Measurements from ENCODE around the gene WDFY4.

Gene WDFY4

DNA sequence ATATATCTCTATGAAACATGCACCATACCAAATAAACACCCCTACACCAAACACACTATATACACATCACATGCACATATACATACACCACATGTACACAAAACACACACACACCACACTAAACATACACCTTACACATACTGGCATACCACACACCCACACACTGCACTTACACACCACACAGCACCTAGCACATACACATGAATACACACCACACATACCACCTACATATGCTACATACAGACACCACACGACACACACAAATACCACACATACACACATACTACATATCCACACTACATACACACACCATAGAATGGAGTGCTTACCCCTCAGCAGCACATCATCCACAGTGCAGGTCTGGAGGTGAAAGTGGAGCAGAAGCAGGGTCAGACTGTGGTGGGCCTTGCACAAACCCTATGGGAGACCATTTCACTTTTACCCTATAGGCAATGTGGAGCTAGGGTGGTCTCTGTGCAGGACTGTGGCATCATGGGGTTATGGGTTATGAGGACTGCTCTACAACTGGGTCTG, 64.6 kb downstream of the WDFY4 start:
- Mint-ChIP-seq H3K27me3 (no peaks in the 10 kb centered on the region), H3K36me3 (ENCODE audit: low read depth) (no peaks in the 10 kb centered on the region), H3K4me1 (ENCODE audit: low read depth) (no peaks in the 10 kb centered on the region), H3K4me3 (no peak overlapping the region), H3K9me3 (peaks cover 5% of the 10 kb centered on the region), H3K27ac (no peak overlapping the region)

DNA sequence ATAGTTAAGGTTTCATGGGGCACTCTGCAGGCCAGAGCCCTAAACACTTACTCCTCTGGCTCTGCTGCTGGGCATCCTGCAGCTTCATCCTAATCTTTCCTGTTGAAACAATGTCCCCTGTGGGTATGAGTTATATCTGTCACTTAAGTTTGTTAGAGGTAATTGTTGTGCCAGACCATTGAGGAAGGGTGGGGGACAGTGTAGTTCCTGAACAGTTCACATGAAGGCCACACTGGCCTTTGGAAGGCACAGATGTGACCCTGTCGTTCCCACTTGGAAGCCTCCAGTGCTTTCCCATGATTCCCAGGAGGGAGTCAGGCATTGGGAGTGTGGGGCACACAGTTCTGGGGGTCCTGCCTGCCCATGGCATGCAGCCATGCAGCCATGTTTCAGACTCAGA, 65.3 kb downstream of the WDFY4 start:
- no peak overlapping the region for H3K27ac Mint-ChIP-seq

DNA sequence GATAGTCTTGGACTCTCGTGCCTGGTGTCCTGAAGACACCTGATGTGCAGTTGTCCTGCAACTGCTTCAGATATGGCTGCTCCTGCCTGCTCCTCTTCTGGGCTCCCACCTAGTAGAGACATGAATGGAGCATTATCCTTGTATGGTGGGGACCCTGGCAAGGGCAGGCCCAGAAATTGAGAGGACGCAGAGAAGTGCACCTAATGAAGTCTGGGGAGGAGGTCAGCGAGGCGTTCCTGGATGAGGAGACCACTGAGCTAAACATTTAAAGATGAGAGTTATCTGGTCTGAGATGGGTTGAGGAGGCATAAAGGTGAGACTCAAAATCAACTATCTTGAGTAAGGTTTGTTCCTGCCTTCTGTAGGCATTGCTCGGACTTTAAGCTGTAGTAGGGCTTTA, 66.3 kb downstream of the WDFY4 start:
- H3K27me3 Mint-ChIP-seq, result no peaks in the 10 kb centered on the region
- no peaks in the 10 kb centered on the region for H3K36me3 Mint-ChIP-seq (ENCODE audit: low read depth)
- H3K4me1 Mint-ChIP-seq (ENCODE audit: low read depth), result no peaks in the 10 kb centered on the region
- peaks cover 5% of the 10 kb centered on the region for H3K9me3 Mint-ChIP-seq
- H3K27ac Mint-ChIP-seq, result no peak overlapping the region
- no peak overlapping the region for H3K4me3 Mint-ChIP-seq

More for the DNA sequence above, 65.3 kb downstream of the WDFY4 start:
- Mint-ChIP-seq H3K36me3 (ENCODE audit: low read depth) (no peaks in the 10 kb centered on the region), H3K9me3 (peaks cover 5% of the 10 kb centered on the region), H3K4me1 (ENCODE audit: low read depth) (no peaks in the 10 kb centered on the region), H3K4me3 (no peak overlapping the region), H3K27me3 (no peaks in the 10 kb centered on the region)

DNA sequence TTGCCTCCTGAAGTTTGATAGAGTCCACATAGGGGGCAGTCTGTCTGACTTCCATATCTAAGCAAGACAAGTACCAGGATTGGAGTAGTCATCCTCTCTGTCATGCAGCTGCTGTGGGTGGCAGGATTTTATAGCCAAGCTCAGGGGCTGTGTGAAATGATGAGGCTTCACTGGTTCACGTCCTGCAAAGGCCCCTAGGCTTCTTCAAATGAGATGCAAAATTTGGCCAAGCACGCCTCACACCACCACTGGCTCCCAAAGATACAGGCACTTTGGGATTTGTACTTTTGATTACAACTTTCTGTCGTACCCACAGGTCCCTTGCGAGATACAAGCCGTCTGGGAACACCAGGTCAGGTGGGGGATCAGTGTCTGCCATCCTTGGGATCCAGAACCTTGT, 67.1 kb downstream of the WDFY4 start:
- H3K4me3 Mint-ChIP-seq, result no peak overlapping the region
- no peaks in the 10 kb centered on the region for H3K27me3 Mint-ChIP-seq
- H3K36me3 Mint-ChIP-seq (ENCODE audit: low read depth), result no peaks in the 10 kb centered on the region
- no peak overlapping the region for H3K27ac Mint-ChIP-seq
- H3K9me3 Mint-ChIP-seq, result peaks cover 5% of the 10 kb centered on the region
- H3K4me1 Mint-ChIP-seq (ENCODE audit: low read depth), result no peaks in the 10 kb centered on the region

DNA sequence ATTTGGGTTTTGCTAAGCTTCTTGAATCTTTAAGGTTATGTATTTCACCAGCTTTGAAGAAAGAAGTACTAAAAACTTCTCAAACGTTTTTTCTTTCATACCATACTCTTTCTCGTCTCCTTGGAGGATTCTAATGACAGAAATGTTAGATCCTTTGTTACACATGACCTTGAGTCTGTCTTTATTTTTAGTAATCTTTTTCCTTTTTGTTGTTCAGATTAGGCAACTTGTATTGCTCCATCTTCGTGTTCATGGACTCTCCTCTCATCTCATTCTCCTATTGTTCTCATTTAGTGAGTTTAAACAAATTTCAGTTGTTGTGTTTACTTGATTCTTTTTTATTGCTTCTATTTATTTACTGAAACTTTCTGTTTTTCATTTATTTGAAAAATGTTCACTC, 73.7 kb downstream of the WDFY4 start:
- H3K36me3 Mint-ChIP-seq (ENCODE audit: low read depth), result no peaks in the 10 kb centered on the region
- H3K4me3 Mint-ChIP-seq, result no peak overlapping the region
- peaks cover 4% of the 10 kb centered on the region for H3K27me3 Mint-ChIP-seq
- no peak overlapping the region for H3K27ac Mint-ChIP-seq
- no peaks in the 10 kb centered on the region for H3K9me3 Mint-ChIP-seq
- H3K4me1 Mint-ChIP-seq (ENCODE audit: low read depth), result no peaks in the 10 kb centered on the region

DNA sequence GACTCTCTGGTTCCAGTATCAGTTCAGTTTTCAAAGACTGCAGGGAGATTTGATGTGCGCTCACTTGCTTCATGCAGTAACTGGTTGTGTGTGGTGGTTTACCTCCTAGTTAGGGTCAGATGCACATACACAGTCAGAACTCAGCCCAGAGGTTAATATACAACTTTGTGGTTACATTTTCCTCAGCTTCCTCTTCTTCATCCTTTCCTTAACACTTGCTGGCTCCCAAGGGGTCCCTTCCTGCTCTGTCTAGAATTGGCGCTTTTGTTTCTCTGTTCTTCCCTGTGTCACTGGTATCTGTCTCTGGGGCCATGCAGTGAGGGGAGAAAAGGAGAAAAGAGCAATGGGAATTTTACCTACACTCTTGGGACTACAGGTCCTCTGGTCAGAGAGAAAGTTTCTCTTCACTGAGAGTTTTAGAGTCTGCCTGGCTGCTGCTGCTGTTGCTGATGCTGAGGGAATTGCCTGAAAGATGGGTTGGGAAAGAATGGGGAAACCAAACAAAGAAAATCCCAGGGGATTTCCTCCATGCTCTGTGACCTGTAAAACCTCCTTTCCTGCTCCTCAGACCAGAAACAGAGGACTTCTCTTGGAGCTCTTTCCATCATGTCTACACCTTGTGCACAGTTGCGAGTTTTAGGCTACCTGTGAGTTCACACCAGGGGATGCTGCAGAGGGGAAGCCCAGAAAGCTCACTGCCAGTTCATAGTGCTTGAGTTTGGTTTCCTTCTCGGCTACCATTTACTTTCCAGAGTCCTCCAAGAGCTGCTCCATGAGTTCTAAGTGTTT, 74.6 kb downstream of the WDFY4 start:
- no peaks in the 10 kb centered on the region for H3K36me3 Mint-ChIP-seq (ENCODE audit: low read depth)

DNA sequence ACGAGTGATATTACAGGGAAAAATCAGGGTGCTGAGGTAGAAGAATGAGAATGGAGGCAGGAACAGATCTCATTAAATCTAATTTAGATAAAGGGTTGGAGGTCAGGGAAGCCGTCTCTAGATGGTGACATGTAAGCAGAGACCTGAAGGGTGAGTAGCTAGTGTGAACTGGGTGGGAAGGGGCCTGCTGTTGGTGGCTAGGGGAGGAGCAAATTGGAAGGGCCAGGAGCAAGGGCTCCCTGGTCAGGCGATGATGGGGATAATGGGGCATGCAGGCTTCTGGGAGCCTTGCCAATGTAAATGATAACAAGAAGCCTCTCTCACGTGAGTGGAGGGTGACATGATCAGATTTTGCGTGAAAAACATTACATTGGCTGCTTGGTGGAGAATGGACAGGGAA, 76.3 kb downstream of the WDFY4 start:
- no peaks in the 10 kb centered on the region for H3K9me3 Mint-ChIP-seq
- H3K4me1 Mint-ChIP-seq (ENCODE audit: low read depth), result no peaks in the 10 kb centered on the region
- no peaks in the 10 kb centered on the region for H3K36me3 Mint-ChIP-seq (ENCODE audit: low read depth)
- H3K27ac Mint-ChIP-seq, result no peak overlapping the region
- no peak overlapping the region for H3K4me3 Mint-ChIP-seq
- peaks cover 4% of the 10 kb centered on the region for H3K27me3 Mint-ChIP-seq

More for the DNA sequence above, 74.6 kb downstream of the WDFY4 start:
- no peaks in the 10 kb centered on the region for H3K4me1 Mint-ChIP-seq (ENCODE audit: low read depth)
- H3K27ac Mint-ChIP-seq, result no peak overlapping the region
- H3K9me3 Mint-ChIP-seq, result no peaks in the 10 kb centered on the region
- H3K27me3 Mint-ChIP-seq, result peaks cover 4% of the 10 kb centered on the region
- H3K4me3 Mint-ChIP-seq, result no peak overlapping the region

DNA sequence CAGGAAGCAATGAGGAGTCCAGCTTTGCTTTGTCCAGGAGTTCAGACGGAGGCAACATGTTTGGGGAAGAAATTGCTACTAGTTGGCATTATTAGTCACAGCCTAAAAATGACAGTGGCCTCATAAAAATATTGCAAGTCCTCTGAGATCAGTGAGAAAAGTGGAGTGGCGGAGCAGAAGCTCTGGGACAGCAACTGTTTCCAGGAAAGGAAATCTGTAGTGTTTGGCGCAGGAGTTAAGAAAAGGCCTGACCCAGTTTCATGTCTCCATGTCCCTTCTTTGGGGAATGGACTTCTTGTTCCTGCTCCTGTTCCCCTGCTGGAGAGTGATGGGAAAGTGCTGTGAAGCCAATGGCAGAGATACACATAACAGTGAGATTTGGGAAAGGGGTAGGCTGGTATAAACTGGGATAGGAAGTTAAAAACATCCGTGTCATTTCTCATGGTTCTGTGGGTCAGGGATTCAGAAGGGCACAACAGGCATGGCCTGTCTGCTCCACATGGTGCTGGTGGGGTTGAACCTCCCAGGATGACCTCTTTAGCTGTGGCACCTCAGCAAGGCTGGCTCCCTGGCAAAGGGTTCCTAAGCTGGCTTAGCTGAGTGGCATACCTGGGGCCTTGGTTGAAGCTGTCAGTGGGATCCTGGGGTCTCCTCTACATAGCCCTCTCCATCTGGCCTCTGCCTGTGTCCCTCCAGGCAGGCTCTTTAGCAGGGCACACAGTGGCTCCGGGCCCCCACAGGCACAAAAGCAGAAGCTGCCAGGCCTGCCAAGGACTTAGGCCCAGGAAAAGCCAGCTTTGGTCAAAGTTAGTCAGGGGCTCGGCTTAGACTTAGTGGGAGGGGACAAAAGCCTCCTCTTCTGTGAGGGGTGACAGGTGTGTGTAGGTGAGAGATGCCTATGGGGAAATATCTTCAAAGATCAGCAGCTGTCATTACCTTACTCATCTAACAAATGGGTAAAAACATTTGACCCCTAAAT, 77.7 kb downstream of the WDFY4 start:
- H3K27ac Mint-ChIP-seq, result no peak overlapping the region
- no peaks in the 10 kb centered on the region for H3K9me3 Mint-ChIP-seq
- no peaks in the 10 kb centered on the region for H3K36me3 Mint-ChIP-seq (ENCODE audit: low read depth)
- no peak overlapping the region for H3K4me3 Mint-ChIP-seq
- peaks cover 4% of the 10 kb centered on the region for H3K27me3 Mint-ChIP-seq
- H3K4me1 Mint-ChIP-seq (ENCODE audit: low read depth), result no peaks in the 10 kb centered on the region

DNA sequence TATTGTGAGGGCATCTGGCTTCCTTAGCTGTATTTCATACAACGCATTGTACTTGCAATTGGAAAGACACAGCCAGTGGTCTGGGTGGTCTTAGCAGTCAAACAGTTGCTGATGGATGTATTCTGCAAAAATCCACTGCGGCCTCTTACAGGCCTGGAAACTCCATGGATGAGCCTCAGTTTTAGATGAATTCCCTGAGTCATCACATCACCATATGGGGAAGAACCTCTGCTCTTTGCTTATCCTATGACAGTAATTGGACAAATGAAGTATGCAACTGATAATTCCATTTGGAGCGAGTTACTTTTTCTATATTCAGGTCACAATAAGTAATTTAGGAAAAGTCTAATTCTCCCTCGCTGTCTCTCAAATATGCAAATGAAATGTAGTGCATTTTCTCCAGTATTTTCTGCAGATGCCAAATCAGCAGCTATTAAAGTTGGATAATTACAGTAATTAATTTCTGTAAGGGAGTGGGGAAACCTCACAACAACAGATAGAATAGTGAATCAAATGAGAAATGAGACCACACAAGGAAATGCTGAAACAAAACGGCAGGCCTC, 78.8 kb downstream of the WDFY4 start:
- Mint-ChIP-seq H3K9me3 (no peaks in the 10 kb centered on the region), H3K27me3 (peaks cover 2% of the 10 kb centered on the region), H3K4me1 (ENCODE audit: low read depth) (no peaks in the 10 kb centered on the region), H3K4me3 (no peak overlapping the region), H3K36me3 (ENCODE audit: low read depth) (no peaks in the 10 kb centered on the region), H3K27ac (no peak overlapping the region)

DNA sequence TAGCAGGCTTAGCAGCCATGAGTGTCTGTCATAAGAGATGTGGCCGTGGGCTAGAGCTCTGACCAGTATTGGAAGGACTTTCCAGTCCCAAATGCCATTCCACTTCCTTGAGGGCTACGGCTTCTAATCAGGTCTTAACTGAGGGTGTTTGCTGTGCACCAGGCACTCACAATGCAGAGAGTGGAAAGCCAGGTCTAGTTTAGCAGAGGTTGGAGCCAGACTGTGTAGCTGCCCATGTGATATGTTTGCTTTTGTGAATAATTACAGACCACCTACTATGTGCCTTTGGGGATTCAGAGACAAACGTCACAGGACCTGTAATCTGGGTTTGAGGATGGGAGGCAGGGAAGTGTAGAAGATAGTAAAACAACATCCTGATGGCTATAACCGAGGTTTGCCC, 79.8 kb downstream of the WDFY4 start:
- Mint-ChIP-seq H3K4me1 (ENCODE audit: low read depth) (no peaks in the 10 kb centered on the region), H3K27ac (no peak overlapping the region), H3K27me3 (no peaks in the 10 kb centered on the region), H3K9me3 (no peaks in the 10 kb centered on the region), H3K4me3 (no peak overlapping the region), H3K36me3 (ENCODE audit: low read depth) (no peaks in the 10 kb centered on the region)

DNA sequence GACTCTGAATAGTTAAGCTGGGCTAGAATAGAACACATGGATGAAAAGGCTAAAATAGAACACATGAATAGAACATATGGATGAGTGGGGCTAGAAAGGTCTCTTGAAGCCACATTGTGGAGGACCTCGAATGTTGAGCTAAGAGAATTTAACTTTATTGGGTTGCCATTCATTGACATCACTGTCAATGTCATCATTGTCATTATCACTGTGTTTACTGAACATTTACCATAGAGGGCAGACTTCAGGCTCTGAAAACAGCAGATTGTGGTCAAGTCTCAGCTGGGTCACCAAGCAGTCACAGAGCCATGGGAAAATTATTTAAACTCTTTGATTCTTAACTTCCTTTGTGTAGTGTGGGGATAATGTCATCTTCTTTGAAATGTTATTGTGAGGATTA, 80.4 kb downstream of the WDFY4 start:
- no peak overlapping the region for H3K4me3 Mint-ChIP-seq
- H3K27me3 Mint-ChIP-seq, result no peaks in the 10 kb centered on the region
- H3K27ac Mint-ChIP-seq, result no peak overlapping the region
- no peaks in the 10 kb centered on the region for H3K4me1 Mint-ChIP-seq (ENCODE audit: low read depth)
- no peaks in the 10 kb centered on the region for H3K36me3 Mint-ChIP-seq (ENCODE audit: low read depth)
- no peaks in the 10 kb centered on the region for H3K9me3 Mint-ChIP-seq

DNA sequence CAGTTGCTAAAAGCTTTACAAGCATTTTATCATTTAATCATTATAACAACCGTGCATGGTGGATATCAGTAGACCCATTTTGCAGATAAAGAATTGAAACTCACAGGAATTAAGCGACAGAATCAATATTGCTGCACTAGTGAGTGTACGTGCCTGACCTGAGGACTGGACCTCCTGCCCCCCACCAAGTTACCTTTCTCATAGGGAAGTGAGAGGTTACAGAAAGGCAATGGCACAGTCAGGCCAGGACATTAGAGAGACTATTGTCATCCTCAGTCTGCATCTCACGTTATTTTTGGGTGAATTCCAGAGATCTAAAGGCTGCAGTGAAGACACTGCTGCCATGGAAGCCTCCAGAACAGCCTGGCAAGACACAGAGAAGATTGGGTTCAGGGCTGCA, 80.9 kb downstream of the WDFY4 start:
- no peak overlapping the region for H3K27ac Mint-ChIP-seq
- H3K4me3 Mint-ChIP-seq, result no peak overlapping the region
- no peaks in the 10 kb centered on the region for H3K4me1 Mint-ChIP-seq (ENCODE audit: low read depth)
- no peaks in the 10 kb centered on the region for H3K36me3 Mint-ChIP-seq (ENCODE audit: low read depth)
- no peaks in the 10 kb centered on the region for H3K9me3 Mint-ChIP-seq
- H3K27me3 Mint-ChIP-seq, result no peaks in the 10 kb centered on the region

DNA sequence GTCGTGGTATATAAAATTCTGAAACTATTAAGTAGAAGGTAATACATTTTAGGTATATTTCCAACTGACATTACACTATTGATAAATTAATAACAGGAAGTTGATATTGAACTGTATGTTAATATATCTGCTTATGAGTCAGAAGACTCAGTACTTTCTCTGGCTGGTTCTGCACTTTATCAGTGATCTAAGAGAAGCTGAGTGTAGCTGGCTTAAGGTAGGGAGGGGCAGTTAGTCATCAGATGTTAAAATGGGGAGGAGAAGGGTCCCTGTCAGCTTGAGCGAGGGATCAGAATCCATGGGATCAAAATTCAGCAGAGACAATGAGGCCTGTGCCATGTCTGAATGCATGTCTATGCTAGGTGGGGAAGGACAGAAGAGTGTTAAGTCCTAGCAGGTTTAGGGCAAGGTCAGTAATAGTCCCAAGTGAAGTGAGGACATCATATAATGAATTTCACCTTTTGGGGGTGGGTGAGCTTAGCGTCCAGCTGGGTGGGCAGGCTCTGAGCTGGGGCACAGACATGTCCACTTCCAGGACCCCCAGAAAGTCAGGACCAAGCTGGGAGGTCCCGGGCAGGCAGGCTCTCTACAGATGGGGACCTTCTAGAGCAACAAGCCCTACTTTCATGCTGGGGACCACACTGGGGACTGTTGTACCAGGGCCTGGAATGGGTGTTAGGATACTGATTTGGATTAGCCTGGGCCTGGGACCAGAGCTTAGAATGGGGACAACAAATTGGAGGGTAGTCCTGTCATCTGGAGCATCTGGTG, 82.9 kb downstream of the WDFY4 start:
- Mint-ChIP-seq H3K27me3 (no peaks in the 10 kb centered on the region), H3K9me3 (no peaks in the 10 kb centered on the region), H3K27ac (no peak overlapping the region), H3K4me1 (ENCODE audit: low read depth) (no peaks in the 10 kb centered on the region), H3K4me3 (no peak overlapping the region), H3K36me3 (ENCODE audit: low read depth) (no peaks in the 10 kb centered on the region)

DNA sequence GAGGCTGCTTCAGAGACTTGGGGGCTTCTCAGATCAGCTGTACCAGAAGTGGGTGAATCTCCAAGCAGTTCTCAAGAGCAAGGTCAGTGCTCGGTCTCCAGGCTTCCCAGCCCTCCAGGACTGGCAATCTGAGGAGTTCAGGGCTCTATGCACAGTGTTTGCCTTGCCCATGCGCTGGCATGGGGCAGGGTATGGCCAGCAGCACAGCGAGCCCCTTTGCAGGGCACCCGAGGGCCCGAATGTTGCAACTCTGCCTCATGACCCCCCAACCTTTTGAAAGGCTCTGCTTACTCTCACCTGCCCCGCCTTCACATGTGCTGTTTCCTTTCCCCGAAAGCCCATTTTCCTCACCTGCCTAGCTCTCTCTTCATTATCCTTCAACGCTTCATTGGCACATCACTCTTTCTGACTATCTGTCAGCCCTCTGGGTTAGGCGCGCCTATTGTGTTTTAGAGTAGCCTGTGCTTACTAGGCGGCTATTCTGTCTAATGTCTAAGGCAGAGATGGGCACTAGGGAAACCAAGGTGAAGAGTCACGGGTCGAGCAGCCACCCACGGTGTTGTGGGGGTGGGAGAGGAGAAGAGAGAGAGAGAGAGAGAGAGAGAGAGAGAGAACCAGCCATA, 83.6 kb downstream of the WDFY4 start:
- H3K4me3 Mint-ChIP-seq, result no peak overlapping the region
- H3K27me3 Mint-ChIP-seq, result no peaks in the 10 kb centered on the region
- no peak overlapping the region for H3K27ac Mint-ChIP-seq
- no peaks in the 10 kb centered on the region for H3K9me3 Mint-ChIP-seq
- no peaks in the 10 kb centered on the region for H3K4me1 Mint-ChIP-seq (ENCODE audit: low read depth)
- H3K36me3 Mint-ChIP-seq (ENCODE audit: low read depth), result no peaks in the 10 kb centered on the region
